Activated CD4-positive, alpha-beta T cell treated with anti-CD3 and anti-CD28 coated beads, Interleukin-2, amount 50 U/mL, for 4 hours (primary cell): Measurements from ENCODE around the gene ZNF213.
"Not testable (repeated sequence)": the region's sequence is repeated elsewhere in the genome, so short reads cannot be mapped to it uniquely, and the experiment has no call there.

Experiments used
- DNase-seq, 2 experiments: peaks; one replicate each; pipeline ENCODE4 v3.0.0-alpha.2; 2020

ZNF213 gene

GRCh38 chr16:3131755-3132377, 3.0 kb upstream of the ZNF213 start:
- peak; percentile 26 for DNase-seq

GRCh38 chr16:3133844-3134243, 985 bp upstream of the ZNF213 start:
- DNase-seq = no peak

- no peak for DNase-seq
Measured at GRCh38 chr16:3135126-3135715, 392 bp downstream of the ZNF213 start.

GRCh38 chr16:3137267-3137666, 2.4 kb downstream of the ZNF213 start:
- no peak for DNase-seq

- no peak for DNase-seq
Measured at GRCh38 chr16:3138342-3138741, 3.5 kb downstream of the ZNF213 start.

- no peak for DNase-seq
Measured at GRCh38 chr16:3138823-3139426, 4.1 kb downstream of the ZNF213 start.

- DNase-seq = not testable (repeated sequence)
Measured at GRCh38 chr16:3139561-3139960, 4.7 kb downstream of the ZNF213 start.

GRCh38 chr16:3140603-3141427, 6.0 kb downstream of the ZNF213 start:
- no peak for DNase-seq

GRCh38 chr16:3141781-3142311, 7.0 kb downstream of the ZNF213 start:
- no peak for DNase-seq

- no peak for DNase-seq
Measured at GRCh38 chr16:3142327-3142726, 7.5 kb downstream of the ZNF213 start.

GRCh38 chr16:3142770-3143169, 7.9 kb downstream of the ZNF213 start:
- no peak for DNase-seq

GRCh38 chr16:3143189-3143588, 8.4 kb downstream of the ZNF213 start:
- no peak for DNase-seq

- DNase-seq = no peak
Measured at GRCh38 chr16:3143598-3144320, 8.9 kb downstream of the ZNF213 start.

GRCh38 chr16:3144321-3144983, 9.6 kb downstream of the ZNF213 start:
- DNase-seq = no peak

GRCh38 chr16:3145151-3145550, 10.3 kb downstream of the ZNF213 start:
- no peak for DNase-seq

- no peak for DNase-seq
Measured at GRCh38 chr16:3145660-3146059, 10.8 kb downstream of the ZNF213 start.

- DNase-seq = no peak
Measured at GRCh38 chr16:3147046-3147756, 12.4 kb downstream of the ZNF213 start.

- no peak for DNase-seq
Measured at GRCh38 chr16:3147757-3148104, 12.9 kb downstream of the ZNF213 start.

- no peak for DNase-seq
Measured at GRCh38 chr16:3148256-3149192, 13.7 kb downstream of the ZNF213 start.

GRCh38 chr16:3149193-3149530, 14.3 kb downstream of the ZNF213 start:
- DNase-seq = no peak
